Activated T-helper 1 cell treated with anti-CD3 and anti-CD28 coated beads, Interleukin-12 subunit alpha, Interleukin-12 subunit beta, Interleukin-2, Interleukin-4 antibody, amounts not matched to agents 30 ng/mL and 10 ng/mL and 1 ng/mL, durations not matched to agents 14 hours and 24 hours and 36 hours (primary cell): ENCODE measurements around the gene CAMK2N2. TPM values are rescaled to one million over a fixed set of nuclear protein-coding genes. Genes with fewer than 3 reads are reported as not detected.

Source experiments
- DNase-seq: peaks from one replicate; pipeline ENCODE4 v3.0.0; 2021; ENCODE audit warnings: low spot score
- H3K27ac Mint-ChIP-seq: one replicate; pipeline ENCODE4 v1.8.0; 2021; ENCODE audit warnings: mild to moderate bottlenecking, mixed read lengths
- H3K27me3 Mint-ChIP-seq: one replicate; pipeline ENCODE4 v1.8.0; 2022; ENCODE audit warnings: mild to moderate bottlenecking, moderate library complexity, mixed read lengths; ENCODE audit not compliant: insufficient read depth
- H3K36me3 Mint-ChIP-seq: one replicate; pipeline ENCODE4 v1.8.0; 2021; ENCODE audit warnings: low read depth, mixed read lengths
- H3K4me1 Mint-ChIP-seq: one replicate; pipeline ENCODE4 v1.8.0; 2021; ENCODE audit warnings: low read depth, mixed read lengths
- H3K4me3 Mint-ChIP-seq: one replicate; pipeline ENCODE4 v1.8.0; 2021; ENCODE audit warnings: mild to moderate bottlenecking, moderate library complexity, mixed read lengths
- H3K9me3 Mint-ChIP-seq: one replicate; pipeline ENCODE4 v1.8.0; 2021; ENCODE audit warnings: mixed read lengths
- intact Hi-C: fragments of 100-400 bp; cut with micrococcal nuclease; formaldehyde crosslinking; loops from one replicate; pipeline ENCODE4 v1.15.1; 2024
- total RNA-seq: library from RNA; stranded (reverse); gene quantifications from 2 replicates; pipeline ENCODE4 v1.2.3, GENCODE V29; 2022

Gene CAMK2N2
- total RNA-seq, 1 donor from 2014 or later: 0.52 TPM

- H3K27ac Mint-ChIP-seq: peak overlapping the region; percentile 10
- H3K27me3 Mint-ChIP-seq: peaks cover 42% of the 10 kb centered on the region
- intact Hi-C loops: loop anchor here (1.0 to 5.0 kb wide), 3 partner anchors 13 to 37 kb away; partner anchors contain the start of genes EEF1AKMT4, PSMD2 and VWA5B2
- H3K4me1 Mint-ChIP-seq: peaks cover 17% of the 10 kb centered on the region
- DNase-seq: no peak
- H3K4me3 Mint-ChIP-seq: peak overlapping the region; percentile 83
- peaks cover 8% of the 10 kb centered on the region for H3K36me3 Mint-ChIP-seq
- no peaks in the 10 kb centered on the region for H3K9me3 Mint-ChIP-seq
These were observed 756 bp upstream of the CAMK2N2 start for GRCh38 chr3:184261854-184262763.

- H3K9me3 Mint-ChIP-seq: no peaks in the 10 kb centered on the region
- H3K36me3 Mint-ChIP-seq: peaks cover 8% of the 10 kb centered on the region
- DNase-seq: no peak
- H3K4me3 Mint-ChIP-seq: peak overlapping the region; percentile 76
- peaks cover 18% of the 10 kb centered on the region for H3K4me1 Mint-ChIP-seq
- peak overlapping the region; percentile 78 for H3K27ac Mint-ChIP-seq
- H3K27me3 Mint-ChIP-seq: peaks cover 34% of the 10 kb centered on the region
- intact Hi-C loops: loop anchor here (1.0 to 5.0 kb wide), 3 partner anchors 11 to 39 kb away; partner anchors contain the start of genes EEF1AKMT4, PSMD2 and VWA5B2
These were observed 556 bp downstream of the CAMK2N2 start for GRCh38 chr3:184260724-184261269.

- H3K4me1 Mint-ChIP-seq: peaks cover 25% of the 10 kb centered on the region
- peak overlapping the region; percentile 78 for H3K27ac Mint-ChIP-seq
- H3K36me3 Mint-ChIP-seq: peaks cover 8% of the 10 kb centered on the region
- no peaks in the 10 kb centered on the region for H3K9me3 Mint-ChIP-seq
- intact Hi-C loops: loop anchor here (5.0 kb wide), 1 partner anchor 33 kb away; the partner anchor contains the start of gene VWA5B2
- peak; percentile 25 for DNase-seq
- peaks cover 34% of the 10 kb centered on the region for H3K27me3 Mint-ChIP-seq
- peak overlapping the region; percentile 76 for H3K4me3 Mint-ChIP-seq
These were observed 1.3 kb downstream of the CAMK2N2 start for GRCh38 chr3:184259878-184260723.

GRCh38 chr3:184259396-184259877 is 1.9 kb downstream of the CAMK2N2 start:
- DNase-seq: no peak
- intact Hi-C loops: no loop called here
- peaks cover 34% of the 10 kb centered on the region for H3K27me3 Mint-ChIP-seq
- H3K9me3 Mint-ChIP-seq: no peaks in the 10 kb centered on the region
- H3K27ac Mint-ChIP-seq: peak overlapping the region; percentile 44
- peaks cover 30% of the 10 kb centered on the region for H3K4me1 Mint-ChIP-seq
- H3K4me3 Mint-ChIP-seq: peak overlapping the region; percentile 69
- H3K36me3 Mint-ChIP-seq: peaks cover 8% of the 10 kb centered on the region

GRCh38 chr3:184258926-184259325 is 2.4 kb downstream of the CAMK2N2 start:
- peaks cover 30% of the 10 kb centered on the region for H3K4me1 Mint-ChIP-seq
- intact Hi-C loops: no loop called here
- no peak for DNase-seq

GRCh38 chr3:184257083-184257915 is 4.1 kb downstream of the CAMK2N2 start:
- intact Hi-C loops: no loop called here
- H3K36me3 Mint-ChIP-seq: peaks cover 8% of the 10 kb centered on the region
- H3K27me3 Mint-ChIP-seq: peaks cover 27% of the 10 kb centered on the region
- no peaks in the 10 kb centered on the region for H3K9me3 Mint-ChIP-seq
- H3K4me3 Mint-ChIP-seq: no peak overlapping the region
- no peak overlapping the region for H3K27ac Mint-ChIP-seq
- H3K4me1 Mint-ChIP-seq: peaks cover 25% of the 10 kb centered on the region
- no peak for DNase-seq

More at GRCh38 chr3:184258926-184259325, 2.4 kb downstream of the CAMK2N2 start:
- Mint-ChIP-seq H3K36me3 (peaks cover 8% of the 10 kb centered on the region), H3K9me3 (no peaks in the 10 kb centered on the region), H3K27me3 (peaks cover 34% of the 10 kb centered on the region), H3K4me3 (peak overlapping the region; percentile 21), H3K27ac (no peak overlapping the region)

- H3K4me3 Mint-ChIP-seq: no peak overlapping the region
- H3K4me1 Mint-ChIP-seq: peaks cover 18% of the 10 kb centered on the region
- DNase-seq: no peak
- peak overlapping the region; percentile 77 for H3K27ac Mint-ChIP-seq
- no peaks in the 10 kb centered on the region for H3K9me3 Mint-ChIP-seq
- intact Hi-C loops: no loop called here
- H3K36me3 Mint-ChIP-seq: peaks cover 5% of the 10 kb centered on the region
- peaks cover 16% of the 10 kb centered on the region for H3K27me3 Mint-ChIP-seq
These were observed 5.9 kb downstream of the CAMK2N2 start for GRCh38 chr3:184255291-184256039.

GRCh38 chr3:184250167-184250828 is 11.1 kb downstream of the CAMK2N2 start:
- H3K4me1 Mint-ChIP-seq: peaks cover 24% of the 10 kb centered on the region
- H3K4me3 Mint-ChIP-seq: peak overlapping the region; percentile 93
- peak; percentile 85 for DNase-seq
- no peaks in the 10 kb centered on the region for H3K27me3 Mint-ChIP-seq
- H3K27ac Mint-ChIP-seq: peak overlapping the region; percentile 97
- H3K36me3 Mint-ChIP-seq: peaks cover 9% of the 10 kb centered on the region
- intact Hi-C loops: loop anchor here (1.0 kb wide), 4 partner anchors 23 to 355 kb away; partner anchors contain the start of gene ABCC5
- H3K9me3 Mint-ChIP-seq: no peaks in the 10 kb centered on the region

- Mint-ChIP-seq H3K4me1 (peaks cover 17% of the 10 kb centered on the region), H3K9me3 (no peaks in the 10 kb centered on the region), H3K27me3 (no peaks in the 10 kb centered on the region), H3K27ac (peak within 1 kb of the TSS; percentile 97), H3K4me3 (peak within 1 kb of the TSS; percentile 93), H3K36me3 (peaks cover 14% of the 10 kb centered on the region)
- intact Hi-C loops: loop anchor here (1.0 to 10.0 kb wide), 16 partner anchors 12 to 613 kb away; partner anchors contain the start of genes ABCC5, ABCF3, AP2M1 and CAMK2N2
- peak; percentile 96 for DNase-seq
These were observed 11.8 kb downstream of the CAMK2N2 start, which contains the start of gene EEF1AKMT4 for GRCh38 chr3:184249412-184250166. Gene EEF1AKMT4, plus strand, starts transcription at chr3:184249672. Its CDS starts 23 bp downstream, at chr3:184249695.
